Omental fat pad (tissue), 4 donors: ENCODE measurements around the gene MFSD2B. TPM values are rescaled to one million over a fixed set of nuclear protein-coding genes. Genes with fewer than 3 reads are reported as not detected.

Source experiments
- ATAC-seq: fragments of 150-250 bp; one replicate; pipeline ENCODE4 v1.9.1; 2016; ENCODE audit warnings: mild to moderate bottlenecking, moderate library complexity; ENCODE audit not compliant: low FRiP score
- DNase-seq: peaks from one replicate; pipeline ENCODE4 v3.0.0-alpha.2; 2019; ENCODE audit warnings: low spot score
- CTCF ChIP-seq, 3 donors: fragments of 450-650 bp; IDR thresholded peaks; one replicate each; pipeline ENCODE4 v1.5.1; 2016 to 2017; ENCODE audit warnings: antibody characterized with exemption in 3 of 3, mild to moderate bottlenecking in 3 of 3, moderate library complexity in 2 of 3
- total RNA-seq, 4 donors: library from RNA; depleted of rRNA; stranded (reverse); fragments of >200 nt; gene quantifications; one replicate each; pipeline ENCODE4 v1.1.0, GENCODE V29; 2016

Gene MFSD2B
- not detected for total RNA-seq

DNA sequence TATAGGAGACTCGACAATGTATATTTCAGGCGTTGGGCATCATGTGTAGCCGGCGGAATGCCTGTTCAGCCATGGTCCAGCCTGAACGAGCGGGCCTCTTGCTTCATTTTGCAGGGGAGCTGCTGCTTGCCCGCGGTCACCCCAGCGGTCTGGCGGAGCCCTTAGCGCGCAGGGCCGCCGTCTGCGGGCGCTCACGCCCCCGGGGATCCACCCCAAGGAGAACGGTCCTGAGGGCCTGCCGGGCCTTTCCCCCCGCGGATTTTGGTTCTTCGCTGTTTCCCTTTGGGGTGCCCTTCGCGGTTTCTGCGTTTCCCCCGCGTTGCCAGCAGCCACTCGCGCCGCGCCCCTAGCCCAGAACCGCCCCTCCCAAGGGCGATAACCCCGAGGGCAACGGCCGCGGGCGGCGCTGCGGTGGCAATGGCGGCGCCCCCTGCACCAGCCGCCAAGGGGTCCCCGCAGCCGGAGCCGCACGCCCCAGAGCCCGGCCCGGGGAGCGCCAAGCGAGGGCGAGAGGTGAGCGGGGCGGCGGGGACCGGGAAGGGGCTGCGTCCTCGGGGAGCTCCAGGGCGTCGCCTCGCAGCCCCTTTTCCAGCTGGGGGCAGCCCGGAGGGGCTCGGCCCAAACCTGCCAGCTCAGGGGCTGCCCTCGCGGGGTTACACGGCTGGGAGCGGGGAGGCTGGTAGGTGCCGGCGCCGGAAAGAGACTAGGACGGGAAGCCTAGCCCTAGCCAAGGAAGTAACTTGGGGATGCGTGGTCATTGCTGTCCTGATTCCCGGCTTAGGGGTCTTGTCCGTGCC is at the start of gene MFSD2B:
MFSD2B (plus strand) TSS at position 406 of the 797 bp plus-strand sequence; CDS start at position 418, 12 bp downstream.
- no peak for TF ChIP-seq CTCF (IDR thresholded peaks at IDR 0.05)
- ATAC-seq = peak; percentile 26
- DNase-seq = no peak

DNA sequence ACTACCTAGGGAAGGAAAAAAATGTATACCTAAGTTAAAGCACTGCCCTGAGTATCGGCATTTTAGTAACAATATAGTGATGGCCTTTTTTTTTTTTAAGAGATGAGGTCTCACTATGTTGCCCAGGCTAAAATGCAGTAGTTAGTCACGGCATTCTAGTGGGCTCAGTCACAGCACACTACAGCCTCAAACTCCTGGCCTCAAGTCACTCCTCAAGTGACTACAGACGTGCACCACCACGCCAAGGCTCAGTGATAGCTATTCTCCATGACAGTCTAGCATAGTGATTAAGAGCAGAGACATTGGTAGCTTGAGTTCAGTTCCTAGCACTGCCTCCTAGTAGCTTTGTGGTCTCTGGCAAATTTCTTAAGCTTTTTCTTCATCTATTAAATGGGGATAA is 42.0 kb upstream of the MFSD2B start:
- no peak for TF ChIP-seq CTCF (IDR thresholded peaks at IDR 0.05)
- ATAC-seq (no peak), DNase-seq (no peak)

DNA sequence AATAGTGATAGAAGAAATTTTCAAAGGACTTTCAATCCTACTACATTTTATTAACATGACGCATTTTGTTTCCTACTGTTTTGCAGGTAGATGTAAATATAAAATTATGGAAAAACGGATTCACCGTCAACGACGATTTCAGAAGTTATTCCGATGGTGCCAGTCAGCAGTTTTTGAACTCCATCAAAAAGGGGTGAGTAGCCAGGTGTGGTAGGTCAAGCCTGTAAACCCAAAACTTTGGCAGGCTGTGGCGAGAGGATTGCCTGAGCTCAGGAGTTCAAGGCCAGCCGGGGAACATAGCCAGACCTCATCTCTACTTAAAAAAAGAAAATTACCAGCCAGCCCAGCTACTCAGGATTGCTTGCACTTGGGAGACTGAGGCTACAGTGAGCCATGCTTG is 33.0 kb upstream of the MFSD2B start:
- TF ChIP-seq CTCF (IDR thresholded peaks at IDR 0.05) = no peak
- ATAC-seq (no peak), DNase-seq (no peak)

GRCh38 chr2:23988371-23988770 is 21.5 kb upstream of the MFSD2B start:
- ATAC-seq = no peak
- no peak for TF ChIP-seq CTCF (IDR thresholded peaks at IDR 0.05)
- no peak for DNase-seq

DNA sequence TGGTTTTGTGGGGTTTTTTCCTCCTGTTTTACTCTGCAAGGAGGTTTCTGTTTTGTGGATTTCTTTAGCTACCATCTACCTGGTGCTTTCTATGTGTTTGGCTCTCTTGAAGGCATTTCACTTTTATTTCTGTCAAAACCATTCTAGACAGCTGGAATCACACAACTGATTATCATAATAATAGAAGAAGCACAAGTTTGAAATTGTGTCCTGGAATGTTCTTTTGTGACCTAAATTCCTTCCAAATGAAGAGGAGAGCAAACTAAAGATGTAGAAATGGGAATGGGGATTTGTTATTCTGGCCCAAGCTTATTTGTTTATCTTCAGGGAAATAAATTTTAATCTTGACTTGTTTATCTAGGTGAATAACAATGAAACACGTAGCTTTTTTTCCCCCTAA is 17.0 kb upstream of the MFSD2B start:
- DNase-seq (no peak), ATAC-seq (no peak)
- no peak for TF ChIP-seq CTCF (IDR thresholded peaks at IDR 0.05)

DNA sequence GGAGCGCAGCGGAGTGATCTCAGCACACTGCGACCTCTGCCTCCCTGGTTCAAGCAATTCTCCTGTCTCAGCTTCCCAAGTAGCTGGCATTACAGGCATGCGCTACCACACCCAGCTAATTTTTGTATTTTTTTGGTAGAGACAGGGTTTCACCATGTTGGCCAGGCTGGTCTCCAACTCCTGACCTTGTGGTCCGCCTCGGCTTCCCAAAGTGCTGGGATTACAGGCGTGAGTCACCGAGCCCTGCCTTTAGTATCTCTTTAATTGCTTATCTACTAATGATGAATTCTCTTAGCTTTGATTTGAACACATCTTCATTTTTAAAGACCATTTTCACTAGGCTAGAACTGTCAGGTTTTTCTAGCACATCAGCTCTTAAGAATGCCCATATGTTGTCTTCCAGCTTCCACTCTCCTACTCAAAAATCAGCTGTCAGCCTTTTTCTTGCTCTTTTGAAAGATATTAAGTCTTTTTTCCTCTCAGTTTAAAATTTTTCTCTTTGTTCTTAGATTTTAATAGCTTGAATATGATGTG is 16.1 kb upstream of the MFSD2B start:
- TF ChIP-seq CTCF (IDR thresholded peaks at IDR 0.05) = no peak
- ATAC-seq = no peak
- DNase-seq = no peak

- DNase-seq (no peak), ATAC-seq (no peak)
- TF ChIP-seq CTCF (IDR thresholded peaks at IDR 0.05) = no peak
Observed at GRCh38 chr2:23994567-23994966, 15.3 kb upstream of the MFSD2B start.
